ENCODE results near the gene KCNJ13. TPM values are rescaled to one million over a fixed set of nuclear protein-coding genes. Genes with fewer than 3 reads are reported as not detected.
A peak's percentile ranks its signal among the peaks of the same experiment; 100 is the strongest.

KCNJ13 gene
- 1.5 and 1.7 TPM in 2 replicates for polyA plus RNA-seq (2013)

GRCh38 chr2:232776435-232776834 is at the start of gene KCNJ13:
TSS of gene KCNJ13 (minus strand) at chr2:232776565. CDS start at chr2:232771362, 5,203 bp downstream.
- H2BK12ac ChIP-seq (ENCODE audit: low read length), result no peak within 1 kb of the TSS
- WGBS (ENCODE audit: extremely low coverage, insufficient coverage, insufficient read length), result no CpG with 5 or more reads among the region's 1 CpG

GRCh38 chr2:232817756-232818155 is 41.4 kb upstream of the KCNJ13 start:
- Histone ChIP-seq H4K8ac (ENCODE audit: low read depth, low read length) (no peak overlapping the region), H3K36me3 (ENCODE audit: control insufficient read depth in 1 of 2, insufficient read depth in 2 of 2, low read length in 2 of 2) (peaks cover 18 to 28% of the 10 kb centered on the region in 2 experiments), H3K79me1 (ENCODE audit: low read length) (no peaks in the 10 kb centered on the region), H3K4ac (ENCODE audit: low read depth, low read length) (no peak overlapping the region), H3K27ac (ENCODE audit: low read depth, low read length) (no peak overlapping the region), H2BK120ac (ENCODE audit: insufficient read depth, low read length, poor library complexity) (no peak overlapping the region), H3K4me2 (ENCODE audit: low read length) (no peak overlapping the region), H3K14ac (ENCODE audit: low read length) (no peak overlapping the region), H3K79me2 (ENCODE audit: control insufficient read depth, insufficient read depth, low read length, poor library complexity) (no peaks in the 10 kb centered on the region), H3K23ac (ENCODE audit: low read length) (no peak overlapping the region), H4K12ac (ENCODE audit: low read depth, low read length) (no peak overlapping the region), H3K9ac (ENCODE audit: low read length) (no peak overlapping the region), H3K9me3 (ENCODE audit: insufficient read depth, low read depth, low read length) (no peaks in the 10 kb centered on the region), H4K91ac (ENCODE audit: low read depth, low read length) (no peak overlapping the region), H3K4me3 (ENCODE audit: low read depth, low read length) (no peak overlapping the region), H2BK12ac (ENCODE audit: low read length) (no peak overlapping the region), H2AFZ (ENCODE audit: insufficient read depth, low read length, poor library complexity) (no peak overlapping the region), H3K4me1 (ENCODE audit: control insufficient read depth in 1 of 2, insufficient read depth in 2 of 2, low read length in 2 of 2) (no peaks in the 10 kb centered on the region), H2AK5ac (ENCODE audit: low read length) (no peak overlapping the region), H3K27me3 (ENCODE audit: insufficient read depth, low read length) (no peaks in the 10 kb centered on the region), H3K18ac (ENCODE audit: low read length) (no peak overlapping the region), H2BK5ac (ENCODE audit: low read depth, low read length, poor library complexity) (no peak overlapping the region)
- no peak for DNase-seq
- WGBS (ENCODE audit: extremely low coverage, insufficient coverage, insufficient read length), result no CpG with 5 or more reads among the region's 3 CpGs

More at GRCh38 chr2:232776435-232776834, at the start of gene KCNJ13:
- Histone ChIP-seq H3K79me2 (ENCODE audit: control insufficient read depth, insufficient read depth, low read length, poor library complexity) (no peaks in the 10 kb centered on the region), H2BK120ac (ENCODE audit: insufficient read depth, low read length, poor library complexity) (no peak within 1 kb of the TSS), H3K4me1 (ENCODE audit: control insufficient read depth in 1 of 2, insufficient read depth in 2 of 2, low read length in 2 of 2) (peaks cover 0 to 2% of the 10 kb centered on the region in 2 experiments), H3K79me1 (ENCODE audit: low read length) (no peaks in the 10 kb centered on the region), H3K9ac (ENCODE audit: low read length) (no peak within 1 kb of the TSS), H2AFZ (ENCODE audit: insufficient read depth, low read length, poor library complexity) (no peak within 1 kb of the TSS), H2BK5ac (ENCODE audit: low read depth, low read length, poor library complexity) (no peak within 1 kb of the TSS), H3K14ac (ENCODE audit: low read length) (no peak within 1 kb of the TSS), H3K4ac (ENCODE audit: low read depth, low read length) (no peak within 1 kb of the TSS), H3K4me3 (ENCODE audit: low read depth, low read length) (no peak within 1 kb of the TSS), H3K23ac (ENCODE audit: low read length) (no peak within 1 kb of the TSS), H4K12ac (ENCODE audit: low read depth, low read length) (no peak within 1 kb of the TSS), H2AK5ac (ENCODE audit: low read length) (no peak within 1 kb of the TSS), H3K4me2 (ENCODE audit: low read length) (peak within 1 kb of the TSS; percentile 43), H3K18ac (ENCODE audit: low read length) (no peak within 1 kb of the TSS), H4K8ac (ENCODE audit: low read depth, low read length) (no peak within 1 kb of the TSS), H3K9me3 (ENCODE audit: insufficient read depth, low read depth, low read length) (no peaks in the 10 kb centered on the region), H3K36me3 (ENCODE audit: control insufficient read depth in 1 of 2, insufficient read depth in 2 of 2, low read length in 2 of 2) (peaks cover 0 to 3% of the 10 kb centered on the region in 2 experiments), H3K27me3 (ENCODE audit: insufficient read depth, low read length) (no peaks in the 10 kb centered on the region), H3K27ac (ENCODE audit: low read depth, low read length) (no peak within 1 kb of the TSS), H4K91ac (ENCODE audit: low read depth, low read length) (no peak within 1 kb of the TSS)
- peak; percentile 2 to 49 for DNase-seq

DNA sequence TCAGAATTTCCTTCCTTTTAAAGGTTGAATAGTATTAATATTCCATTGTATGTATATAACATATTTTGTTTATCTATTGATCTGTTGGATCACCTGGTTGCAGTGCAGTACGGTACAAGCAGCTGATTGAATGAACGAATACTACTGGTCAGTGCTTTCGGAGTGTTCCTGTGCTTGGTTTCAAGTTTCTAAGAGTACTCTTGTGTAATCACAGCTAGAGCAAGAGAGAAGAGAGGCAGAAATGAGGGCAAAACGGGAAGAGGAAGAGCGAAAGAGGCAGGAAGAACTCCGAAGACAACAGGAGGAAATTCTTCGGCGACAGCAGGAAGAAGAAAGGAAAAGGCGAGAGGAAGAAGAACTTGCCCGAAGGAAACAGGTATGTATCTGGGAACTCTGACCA is 40.3 kb upstream of the KCNJ13 start:
- Histone ChIP-seq H2BK5ac (ENCODE audit: low read depth, low read length, poor library complexity) (no peak overlapping the region), H3K9me3 (ENCODE audit: insufficient read depth, low read depth, low read length) (no peaks in the 10 kb centered on the region), H4K8ac (ENCODE audit: low read depth, low read length) (no peak overlapping the region), H3K79me2 (ENCODE audit: control insufficient read depth, insufficient read depth, low read length, poor library complexity) (no peaks in the 10 kb centered on the region), H3K79me1 (ENCODE audit: low read length) (no peaks in the 10 kb centered on the region), H2AK5ac (ENCODE audit: low read length) (no peak overlapping the region), H4K12ac (ENCODE audit: low read depth, low read length) (no peak overlapping the region), H3K36me3 (ENCODE audit: control insufficient read depth in 1 of 2, insufficient read depth in 2 of 2, low read length in 2 of 2) (peaks cover 17 to 28% of the 10 kb centered on the region in 2 experiments), H3K27ac (ENCODE audit: low read depth, low read length) (no peak overlapping the region), H3K4me2 (ENCODE audit: low read length) (no peak overlapping the region), H4K91ac (ENCODE audit: low read depth, low read length) (no peak overlapping the region), H2BK12ac (ENCODE audit: low read length) (no peak overlapping the region), H3K27me3 (ENCODE audit: insufficient read depth, low read length) (no peaks in the 10 kb centered on the region), H3K23ac (ENCODE audit: low read length) (no peak overlapping the region), H3K9ac (ENCODE audit: low read length) (no peak overlapping the region), H3K4me1 (ENCODE audit: control insufficient read depth in 1 of 2, insufficient read depth in 2 of 2, low read length in 2 of 2) (no peaks in the 10 kb centered on the region), H3K18ac (ENCODE audit: low read length) (no peak overlapping the region), H3K4me3 (ENCODE audit: low read depth, low read length) (no peak overlapping the region), H3K14ac (ENCODE audit: low read length) (no peak overlapping the region), H3K4ac (ENCODE audit: low read depth, low read length) (no peak overlapping the region), H2AFZ (ENCODE audit: insufficient read depth, low read length, poor library complexity) (no peak overlapping the region), H2BK120ac (ENCODE audit: insufficient read depth, low read length, poor library complexity) (no peak overlapping the region)
- no peak for DNase-seq
- WGBS (ENCODE audit: extremely low coverage, insufficient coverage, insufficient read length), result no CpG with 5 or more reads among the region's 10 CpGs

GRCh38 chr2:232815569-232815968 is 39.2 kb upstream of the KCNJ13 start:
- no peak overlapping the region for H2AK5ac ChIP-seq (ENCODE audit: low read length)
- no peak overlapping the region for H3K23ac ChIP-seq (ENCODE audit: low read length)
- no peak overlapping the region for H3K4me2 ChIP-seq (ENCODE audit: low read length)
- H3K4me3 ChIP-seq (ENCODE audit: low read depth, low read length), result no peak overlapping the region
- no CpG with 5 or more reads among the region's 3 CpGs for WGBS (ENCODE audit: extremely low coverage, insufficient coverage, insufficient read length)
- H4K12ac ChIP-seq (ENCODE audit: low read depth, low read length), result no peak overlapping the region
- H3K27ac ChIP-seq (ENCODE audit: low read depth, low read length), result no peak overlapping the region
- H4K91ac ChIP-seq (ENCODE audit: low read depth, low read length), result no peak overlapping the region
- H3K4me1 ChIP-seq (ENCODE audit: control insufficient read depth in 1 of 2, insufficient read depth in 2 of 2, low read length in 2 of 2), result no peaks in the 10 kb centered on the region
- no peaks in the 10 kb centered on the region for H3K9me3 ChIP-seq (ENCODE audit: insufficient read depth, low read depth, low read length)
- H3K79me2 ChIP-seq (ENCODE audit: control insufficient read depth, insufficient read depth, low read length, poor library complexity), result no peaks in the 10 kb centered on the region
- no peak overlapping the region for H3K9ac ChIP-seq (ENCODE audit: low read length)
- H3K27me3 ChIP-seq (ENCODE audit: insufficient read depth, low read length), result no peaks in the 10 kb centered on the region
- H2BK120ac ChIP-seq (ENCODE audit: insufficient read depth, low read length, poor library complexity), result no peak overlapping the region
- peak overlapping the region; percentile 38 for H4K8ac ChIP-seq (ENCODE audit: low read depth, low read length)
- peaks cover 13 to 24% of the 10 kb centered on the region in 2 experiments for H3K36me3 ChIP-seq (ENCODE audit: control insufficient read depth in 1 of 2, insufficient read depth in 2 of 2, low read length in 2 of 2)
- no peak overlapping the region for H3K14ac ChIP-seq (ENCODE audit: low read length)
- no peak overlapping the region for H2BK5ac ChIP-seq (ENCODE audit: low read depth, low read length, poor library complexity)
- no peak overlapping the region for H3K4ac ChIP-seq (ENCODE audit: low read depth, low read length)
- no peak overlapping the region for H2BK12ac ChIP-seq (ENCODE audit: low read length)
- no peak overlapping the region for H3K18ac ChIP-seq (ENCODE audit: low read length)
- no peak overlapping the region for H2AFZ ChIP-seq (ENCODE audit: insufficient read depth, low read length, poor library complexity)
- no peak for DNase-seq
- no peaks in the 10 kb centered on the region for H3K79me1 ChIP-seq (ENCODE audit: low read length)
